ENCODE results near the gene ESRRG. TPM values are rescaled to one million over a fixed set of nuclear protein-coding genes. Genes with fewer than 3 reads are reported as not detected.

Gene ESRRG
- total and polyA plus RNA-seq, 4 donors = 0.07 to 0.47 (median 0.20) TPM

DNA sequence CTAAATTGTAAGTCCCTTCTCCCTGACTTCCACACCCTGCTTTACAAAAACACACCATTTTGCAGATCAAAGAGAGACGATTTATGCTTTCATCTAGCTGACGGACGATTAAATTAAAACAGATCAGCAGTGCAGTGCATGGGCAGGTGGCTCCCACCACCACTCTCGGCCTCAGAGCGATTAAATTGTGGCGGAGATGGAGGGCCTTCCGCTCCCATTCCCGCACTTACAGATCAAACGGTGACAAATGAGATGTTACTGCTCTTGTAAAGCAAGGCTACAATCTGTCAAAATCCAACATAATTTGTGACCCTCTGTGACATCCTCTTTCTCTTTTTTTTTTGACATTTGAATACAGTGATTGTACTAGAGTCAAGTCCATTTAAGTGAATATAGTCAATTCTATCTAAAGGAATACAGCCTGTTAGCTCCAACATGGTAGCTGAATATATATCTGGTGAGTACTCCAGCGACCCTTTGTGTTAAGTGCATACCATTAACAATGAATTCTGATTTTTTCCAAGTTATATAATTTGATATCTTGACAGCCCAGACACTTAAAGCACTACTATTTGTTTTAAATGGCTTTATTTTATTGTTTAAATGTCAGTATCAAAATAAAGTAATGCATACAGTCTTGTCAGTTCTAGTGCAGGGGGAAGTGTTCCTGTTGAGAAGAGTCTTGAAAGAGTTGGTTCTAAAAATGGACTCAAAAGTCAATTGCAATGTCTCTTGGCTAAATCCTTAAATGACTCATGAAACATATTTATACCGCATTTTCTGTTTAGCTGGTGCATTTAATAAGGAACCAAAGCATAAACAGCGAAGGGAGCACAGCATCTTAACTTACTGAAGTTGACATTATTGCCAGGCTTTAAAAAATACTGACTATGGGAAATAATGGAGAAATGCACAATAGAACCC, 109.0 kb downstream of the ESRRG start:
- TF ChIP-seq HNF4G (IDR thresholded peaks at IDR 0.05) = no peak
- TF ChIP-seq GABPA (IDR thresholded peaks at IDR 0.05 in 1 of 2, conservative IDR thresholded peaks at IDR 0.05 in 1 of 2) = no peak
- no peak for TF ChIP-seq HNF4A (conservative IDR thresholded peaks at IDR 0.05)
- TF ChIP-seq, protein P1, sequence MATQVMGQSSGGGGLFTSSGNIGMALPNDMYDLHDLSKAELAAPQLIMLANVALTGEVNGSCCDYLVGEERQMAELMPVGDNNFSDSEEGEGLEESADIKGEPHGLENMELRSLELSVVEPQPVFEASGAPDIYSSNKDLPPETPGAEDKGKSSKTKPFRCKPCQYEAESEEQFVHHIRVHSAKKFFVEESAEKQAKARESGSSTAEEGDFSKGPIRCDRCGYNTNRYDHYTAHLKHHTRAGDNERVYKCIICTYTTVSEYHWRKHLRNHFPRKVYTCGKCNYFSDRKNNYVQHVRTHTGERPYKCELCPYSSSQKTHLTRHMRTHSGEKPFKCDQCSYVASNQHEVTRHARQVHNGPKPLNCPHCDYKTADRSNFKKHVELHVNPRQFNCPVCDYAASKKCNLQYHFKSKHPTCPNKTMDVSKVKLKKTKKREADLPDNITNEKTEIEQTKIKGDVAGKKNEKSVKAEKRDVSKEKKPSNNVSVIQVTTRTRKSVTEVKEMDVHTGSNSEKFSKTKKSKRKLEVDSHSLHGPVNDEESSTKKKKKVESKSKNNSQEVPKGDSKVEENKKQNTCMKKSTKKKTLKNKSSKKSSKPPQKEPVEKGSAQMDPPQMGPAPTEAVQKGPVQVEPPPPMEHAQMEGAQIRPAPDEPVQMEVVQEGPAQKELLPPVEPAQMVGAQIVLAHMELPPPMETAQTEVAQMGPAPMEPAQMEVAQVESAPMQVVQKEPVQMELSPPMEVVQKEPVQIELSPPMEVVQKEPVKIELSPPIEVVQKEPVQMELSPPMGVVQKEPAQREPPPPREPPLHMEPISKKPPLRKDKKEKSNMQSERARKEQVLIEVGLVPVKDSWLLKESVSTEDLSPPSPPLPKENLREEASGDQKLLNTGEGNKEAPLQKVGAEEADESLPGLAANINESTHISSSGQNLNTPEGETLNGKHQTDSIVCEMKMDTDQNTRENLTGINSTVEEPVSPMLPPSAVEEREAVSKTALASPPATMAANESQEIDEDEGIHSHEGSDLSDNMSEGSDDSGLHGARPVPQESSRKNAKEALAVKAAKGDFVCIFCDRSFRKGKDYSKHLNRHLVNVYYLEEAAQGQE (IDR thresholded peaks at IDR 0.05) = no peak
- TF ChIP-seq, protein P2, sequence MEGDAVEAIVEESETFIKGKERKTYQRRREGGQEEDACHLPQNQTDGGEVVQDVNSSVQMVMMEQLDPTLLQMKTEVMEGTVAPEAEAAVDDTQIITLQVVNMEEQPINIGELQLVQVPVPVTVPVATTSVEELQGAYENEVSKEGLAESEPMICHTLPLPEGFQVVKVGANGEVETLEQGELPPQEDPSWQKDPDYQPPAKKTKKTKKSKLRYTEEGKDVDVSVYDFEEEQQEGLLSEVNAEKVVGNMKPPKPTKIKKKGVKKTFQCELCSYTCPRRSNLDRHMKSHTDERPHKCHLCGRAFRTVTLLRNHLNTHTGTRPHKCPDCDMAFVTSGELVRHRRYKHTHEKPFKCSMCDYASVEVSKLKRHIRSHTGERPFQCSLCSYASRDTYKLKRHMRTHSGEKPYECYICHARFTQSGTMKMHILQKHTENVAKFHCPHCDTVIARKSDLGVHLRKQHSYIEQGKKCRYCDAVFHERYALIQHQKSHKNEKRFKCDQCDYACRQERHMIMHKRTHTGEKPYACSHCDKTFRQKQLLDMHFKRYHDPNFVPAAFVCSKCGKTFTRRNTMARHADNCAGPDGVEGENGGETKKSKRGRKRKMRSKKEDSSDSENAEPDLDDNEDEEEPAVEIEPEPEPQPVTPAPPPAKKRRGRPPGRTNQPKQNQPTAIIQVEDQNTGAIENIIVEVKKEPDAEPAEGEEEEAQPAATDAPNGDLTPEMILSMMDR (IDR thresholded peaks at IDR 0.05; ENCODE audit: low read depth, low read length, missing input control) = no peak
- no peak for TF ChIP-seq YY1 (IDR thresholded peaks at IDR 0.05)
- no peak for TF ChIP-seq JUND (IDR thresholded peaks at IDR 0.05)
- no peak for TF ChIP-seq TAF1 (conservative IDR thresholded peaks at IDR 0.05)
- TF ChIP-seq SP1 (IDR thresholded peaks at IDR 0.05) = no peak
- TF ChIP-seq, protein P3, sequence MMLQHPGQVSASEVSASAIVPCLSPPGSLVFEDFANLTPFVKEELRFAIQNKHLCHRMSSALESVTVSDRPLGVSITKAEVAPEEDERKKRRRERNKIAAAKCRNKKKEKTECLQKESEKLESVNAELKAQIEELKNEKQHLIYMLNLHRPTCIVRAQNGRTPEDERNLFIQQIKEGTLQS (IDR thresholded peaks at IDR 0.05) = no peak
- no peak for TF ChIP-seq RAD21 (IDR thresholded peaks at IDR 0.05)
- no peak for TF ChIP-seq EGR1 (IDR thresholded peaks at IDR 0.05; ENCODE audit: low read depth in 2 of 2)
- TF ChIP-seq, protein P4, sequence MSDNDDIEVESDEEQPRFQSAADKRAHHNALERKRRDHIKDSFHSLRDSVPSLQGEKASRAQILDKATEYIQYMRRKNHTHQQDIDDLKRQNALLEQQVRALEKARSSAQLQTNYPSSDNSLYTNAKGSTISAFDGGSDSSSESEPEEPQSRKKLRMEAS (IDR thresholded peaks at IDR 0.05) = no peak
- TF ChIP-seq NR2F2 (IDR thresholded peaks at IDR 0.05) = no peak
- TF ChIP-seq FOXA2 (IDR thresholded peaks at IDR 0.05) = no peak
- TF ChIP-seq RXRA (IDR thresholded peaks at IDR 0.05) = no peak
- no peak for TF ChIP-seq FOXA1 (IDR thresholded peaks at IDR 0.05)
- TF ChIP-seq, protein P5, sequence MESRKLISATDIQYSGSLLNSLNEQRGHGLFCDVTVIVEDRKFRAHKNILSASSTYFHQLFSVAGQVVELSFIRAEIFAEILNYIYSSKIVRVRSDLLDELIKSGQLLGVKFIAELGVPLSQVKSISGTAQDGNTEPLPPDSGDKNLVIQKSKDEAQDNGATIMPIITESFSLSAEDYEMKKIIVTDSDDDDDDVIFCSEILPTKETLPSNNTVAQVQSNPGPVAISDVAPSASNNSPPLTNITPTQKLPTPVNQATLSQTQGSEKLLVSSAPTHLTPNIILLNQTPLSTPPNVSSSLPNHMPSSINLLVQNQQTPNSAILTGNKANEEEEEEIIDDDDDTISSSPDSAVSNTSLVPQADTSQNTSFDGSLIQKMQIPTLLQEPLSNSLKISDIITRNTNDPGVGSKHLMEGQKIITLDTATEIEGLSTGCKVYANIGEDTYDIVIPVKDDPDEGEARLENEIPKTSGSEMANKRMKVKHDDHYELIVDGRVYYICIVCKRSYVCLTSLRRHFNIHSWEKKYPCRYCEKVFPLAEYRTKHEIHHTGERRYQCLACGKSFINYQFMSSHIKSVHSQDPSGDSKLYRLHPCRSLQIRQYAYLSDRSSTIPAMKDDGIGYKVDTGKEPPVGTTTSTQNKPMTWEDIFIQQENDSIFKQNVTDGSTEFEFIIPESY (IDR thresholded peaks at IDR 0.05) = no peak
- WGBS = 91% methylated on average over 12 of the region's 12 CpGs

More for the DNA sequence above, 109.0 kb downstream of the ESRRG start:
- Histone ChIP-seq H3K4me3 (ENCODE audit: low read depth in 1 of 3, low read length in 3 of 3) (no peak overlapping the region), H3K4me1 (ENCODE audit: control insufficient read depth in 4 of 4, insufficient read depth in 4 of 4, low read length in 3 of 4) (no peaks in the 10 kb centered on the region), H3K36me3 (ENCODE audit: control insufficient read depth in 4 of 4, insufficient read depth in 3 of 4, low read depth in 1 of 4, low read length in 3 of 4) (no peaks in the 10 kb centered on the region), H3K9me3 (ENCODE audit: control insufficient read depth in 4 of 4, low read length in 3 of 4) (no peaks in the 10 kb centered on the region), H3K27ac (ENCODE audit: low read depth in 1 of 2, low read length in 2 of 2) (no peak overlapping the region), H3K27me3 (ENCODE audit: control insufficient read depth in 4 of 4, insufficient read depth in 4 of 4, low read length in 3 of 4) (no peaks in the 10 kb centered on the region), H3K9ac (ENCODE audit: low read depth in 1 of 2, low read length in 2 of 2) (no peak overlapping the region)
- no peak for DNase-seq (ENCODE audit: low spot score)
